ENCODE results near the gene ZNF549.

GRCh38 chr19:57570707-57571106, 43.6 kb downstream of the ZNF549 start:
- TF ChIP-seq CTCF (IDR thresholded peaks at IDR 0.05 in 8 of 11, conservative IDR thresholded peaks at IDR 0.05 in 3 of 11), result no peak
- TF ChIP-seq POLR2A (IDR thresholded peaks at IDR 0.05), result no peak

All from spleen (tissue), 7 donors.